Hepatocyte (in vitro differentiated cells): ENCODE data around the gene ZNF766. TPM values are rescaled to one million over a fixed set of nuclear protein-coding genes. Genes with fewer than 3 reads are reported as not detected.

Experiments
- DNase-seq: peaks from one replicate; pipeline ENCODE4 v3.0.0-alpha.2; 2016; ENCODE audit warnings: low spot score
- H2AFZ ChIP-seq: fragments of 200-600 bp; sonication (generic); 2 replicates; pipeline ENCODE4 v1.6.0; 2016; ENCODE audit warnings: antibody characterized with exemption, mild to moderate bottlenecking
- H3K27ac ChIP-seq: fragments of 200-600 bp; sonication (generic); 2 replicates; pipeline ENCODE4 v1.5.1; 2016; ENCODE audit warnings: mild to moderate bottlenecking
- H3K27me3 ChIP-seq: fragments of 200-600 bp; sonication (generic); 2 replicates; pipeline ENCODE4 v1.6.1; 2016
- H3K36me3 ChIP-seq: fragments of 200-600 bp; sonication (generic); replicated peaks from 2 replicates; pipeline ENCODE4 v1.5.1; 2016; ENCODE audit warnings: low read depth; ENCODE audit not compliant: insufficient read depth
- H3K4me1 ChIP-seq: fragments of 200-600 bp; sonication (generic); 2 replicates; pipeline ENCODE4 v1.5.1; 2016; ENCODE audit warnings: mild to moderate bottlenecking, moderate library complexity; ENCODE audit not compliant: insufficient read depth
- H3K4me2 ChIP-seq: fragments of 200-600 bp; sonication (generic); 2 replicates; pipeline ENCODE4 v1.6.0; 2016
- H3K4me3 ChIP-seq: fragments of 200-600 bp; sonication (generic); 2 replicates; pipeline ENCODE4 v1.5.1; 2016; ENCODE audit warnings: mild to moderate bottlenecking
- H3K79me2 ChIP-seq: fragments of 200-600 bp; sonication (generic); 2 replicates; pipeline ENCODE4 v1.6.0; 2017; ENCODE audit warnings: mild to moderate bottlenecking
- H3K9me2 ChIP-seq: fragments of 200-600 bp; sonication (generic); replicated peaks from 2 replicates; pipeline ENCODE4 v1.6.0; 2017; ENCODE audit warnings: mild to moderate bottlenecking; ENCODE audit not compliant: insufficient read depth
- H3K9me3 ChIP-seq: fragments of 200-600 bp; sonication (generic); 2 replicates; pipeline ENCODE4 v1.5.1; 2016; ENCODE audit warnings: low read depth, mild to moderate bottlenecking
- H4K20me1 ChIP-seq: fragments of 200-600 bp; sonication (generic); 2 replicates; pipeline ENCODE4 v1.6.0; 2016; ENCODE audit warnings: mild to moderate bottlenecking; ENCODE audit not compliant: insufficient read depth, poor library complexity, severe bottlenecking
- EZH2 ChIP-seq: fragments of 200-600 bp; sonication (generic); IDR thresholded peaks from 2 replicates; pipeline ENCODE4 v1.6.1; 2016; ENCODE audit warnings: antibody characterized with exemption, mild to moderate bottlenecking, borderline replicate concordance
- EZH2phosphoT487 ChIP-seq: fragments of 200-600 bp; sonication (generic); IDR thresholded peaks from one replicate; pipeline ENCODE4 v1.6.1; 2018; ENCODE audit warnings: antibody characterized with exemption, mild to moderate bottlenecking, low read depth, moderate library complexity; ENCODE audit not compliant: unreplicated experiment, severe bottlenecking
- WGBS: methylation state at CpG from one replicate; pipeline ENCODE4 v1.1.6; 2016; ENCODE audit warnings: low lambda C conversion rate; ENCODE audit errors: missing lambda C conversion rate; 5-methylcytosine and 5-hydroxymethylcytosine counted together
- polyA plus RNA-seq: library from polyadenylated mRNA; unstranded; fragments of >200 nt; fragmentation: Nextera tagmentation; extraction: Ambion mirVana; gene quantifications from 2 replicates; pipeline ENCODE4 v1.2.1, GENCODE V29; 2016
- total RNA-seq: library from RNA; depleted of rRNA; stranded (reverse); fragments of >200 nt; gene quantifications from 2 replicates; pipeline ENCODE4 v1.2.3, GENCODE V29; 2014
- TF ChIP-seq, protein P1 (sequence below): fragments of 200-600 bp; sonication (generic); IDR thresholded peaks from 2 replicates; pipeline ENCODE4 v1.5.1; 2016; ENCODE audit warnings: antibody characterized with exemption, mild to moderate bottlenecking; ENCODE audit not compliant: poor library complexity

The ZNF766 gene
- total and polyA plus RNA-seq, 2 experiments from 2014 or later: 11.4 to 11.6 TPM

DNA sequence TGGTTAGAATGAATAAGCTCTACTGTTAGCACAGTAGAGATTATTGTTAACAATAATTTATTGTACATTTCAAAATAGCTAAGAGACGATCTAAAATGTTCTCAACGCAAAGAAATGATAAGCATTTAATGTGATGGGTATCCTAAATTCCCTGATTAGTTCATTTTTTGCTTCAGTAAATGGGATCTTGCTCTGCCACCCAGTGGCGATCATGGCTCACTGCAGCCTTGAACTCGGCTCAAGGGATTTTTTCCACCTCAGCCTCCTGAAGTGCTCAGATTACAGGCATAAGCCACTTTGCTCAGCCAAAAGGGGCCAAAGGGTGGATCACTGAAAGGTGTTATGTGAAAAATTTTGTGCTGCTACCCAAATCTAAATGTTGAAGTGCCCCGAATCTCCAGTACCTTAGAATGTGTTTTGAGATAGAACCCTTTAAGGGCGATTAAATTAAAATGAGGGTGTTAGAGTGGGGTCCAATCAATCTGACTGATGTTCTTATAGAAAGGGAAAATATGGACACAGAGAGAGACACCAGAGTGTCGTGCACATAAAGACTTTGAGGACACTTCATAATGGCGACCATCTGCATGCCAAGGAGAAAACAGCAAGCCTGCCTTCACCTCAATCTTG lies 31.5 kb upstream of the ZNF766 start:
- Histone ChIP-seq H3K4me3 (no peak overlapping the region), H2AFZ (no peak overlapping the region), H3K4me1 (no peaks in the 10 kb centered on the region), H4K20me1 (no peaks in the 10 kb centered on the region), H3K27me3 (no peaks in the 10 kb centered on the region), H3K36me3 (no peaks in the 10 kb centered on the region), H3K4me2 (no peak overlapping the region), H3K9me2 (no peaks in the 10 kb centered on the region), H3K27ac (no peak overlapping the region), H3K79me2 (no peaks in the 10 kb centered on the region), H3K9me3 (no peaks in the 10 kb centered on the region)
- peak; percentile 68 for DNase-seq
- WGBS: 16% methylated on average over 8 of the region's 8 CpGs
- TF ChIP-seq, protein P1, sequence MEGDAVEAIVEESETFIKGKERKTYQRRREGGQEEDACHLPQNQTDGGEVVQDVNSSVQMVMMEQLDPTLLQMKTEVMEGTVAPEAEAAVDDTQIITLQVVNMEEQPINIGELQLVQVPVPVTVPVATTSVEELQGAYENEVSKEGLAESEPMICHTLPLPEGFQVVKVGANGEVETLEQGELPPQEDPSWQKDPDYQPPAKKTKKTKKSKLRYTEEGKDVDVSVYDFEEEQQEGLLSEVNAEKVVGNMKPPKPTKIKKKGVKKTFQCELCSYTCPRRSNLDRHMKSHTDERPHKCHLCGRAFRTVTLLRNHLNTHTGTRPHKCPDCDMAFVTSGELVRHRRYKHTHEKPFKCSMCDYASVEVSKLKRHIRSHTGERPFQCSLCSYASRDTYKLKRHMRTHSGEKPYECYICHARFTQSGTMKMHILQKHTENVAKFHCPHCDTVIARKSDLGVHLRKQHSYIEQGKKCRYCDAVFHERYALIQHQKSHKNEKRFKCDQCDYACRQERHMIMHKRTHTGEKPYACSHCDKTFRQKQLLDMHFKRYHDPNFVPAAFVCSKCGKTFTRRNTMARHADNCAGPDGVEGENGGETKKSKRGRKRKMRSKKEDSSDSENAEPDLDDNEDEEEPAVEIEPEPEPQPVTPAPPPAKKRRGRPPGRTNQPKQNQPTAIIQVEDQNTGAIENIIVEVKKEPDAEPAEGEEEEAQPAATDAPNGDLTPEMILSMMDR: peak; percentile 89
- no peak for TF ChIP-seq EZH2
- TF ChIP-seq EZH2phosphoT487: no peak

DNA sequence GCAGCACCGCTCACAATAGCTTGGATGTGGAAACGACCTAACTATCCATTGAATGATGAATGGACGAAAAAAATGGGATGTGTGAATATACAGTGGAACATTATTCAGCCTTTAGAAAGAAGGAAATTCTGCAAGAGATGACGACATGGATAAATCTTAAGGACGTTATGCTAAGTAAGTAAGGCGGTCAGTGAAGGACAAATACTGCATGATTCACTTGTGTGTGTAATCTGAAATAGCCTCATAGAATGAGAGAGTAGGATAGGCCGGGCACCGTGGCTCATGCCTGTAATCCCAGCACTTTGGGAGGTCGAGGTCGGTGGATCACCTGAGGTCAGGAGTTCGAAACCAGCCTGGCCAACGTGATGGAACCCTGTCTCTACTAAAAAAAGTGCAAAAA lies 25.4 kb upstream of the ZNF766 start:
- H3K4me1 ChIP-seq: no peaks in the 10 kb centered on the region
- WGBS: 89% methylated on average over 12 of the region's 12 CpGs

DNA sequence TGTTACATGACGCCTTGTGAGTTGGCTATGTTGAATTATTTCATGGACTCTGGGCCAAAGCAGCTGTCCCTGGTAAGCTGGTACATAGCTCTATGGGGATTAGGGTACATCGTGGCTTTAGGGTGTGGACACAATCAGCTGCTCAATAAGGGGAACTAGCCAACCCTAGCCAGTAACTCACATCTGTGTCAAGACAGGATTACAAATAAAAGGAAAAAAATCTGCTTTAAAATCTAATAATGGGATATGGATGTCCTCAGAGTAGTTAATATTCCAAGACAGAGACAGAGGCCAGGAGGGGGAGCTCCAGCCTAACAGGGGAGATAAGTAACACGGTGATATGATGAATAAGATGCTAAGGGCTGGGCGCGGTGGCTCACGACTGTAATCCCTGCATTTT lies 21.1 kb upstream of the ZNF766 start:
- Histone ChIP-seq H3K27ac (no peak overlapping the region), H4K20me1 (no peaks in the 10 kb centered on the region), H3K4me3 (no peak overlapping the region), H3K36me3 (no peaks in the 10 kb centered on the region), H3K79me2 (no peaks in the 10 kb centered on the region), H3K9me2 (no peaks in the 10 kb centered on the region), H3K4me2 (no peak overlapping the region), H3K4me1 (no peaks in the 10 kb centered on the region), H3K27me3 (no peaks in the 10 kb centered on the region), H3K9me3 (no peaks in the 10 kb centered on the region), H2AFZ (no peak overlapping the region)
- peak; percentile 55 for DNase-seq
- WGBS: 26% methylated on average over 6 of the region's 6 CpGs
- TF ChIP-seq EZH2phosphoT487 (no peak), EZH2 (no peak)
- TF ChIP-seq, protein P1: peak; percentile 58

More for the DNA sequence above, 25.4 kb upstream of the ZNF766 start:
- TF ChIP-seq EZH2: no peak
- no peak for TF ChIP-seq EZH2phosphoT487
- TF ChIP-seq, protein P1: no peak
- Histone ChIP-seq H3K9me3 (no peaks in the 10 kb centered on the region), H4K20me1 (no peaks in the 10 kb centered on the region), H3K4me2 (no peak overlapping the region), H3K9me2 (no peaks in the 10 kb centered on the region), H3K4me3 (no peak overlapping the region), H2AFZ (no peak overlapping the region), H3K27ac (no peak overlapping the region), H3K36me3 (no peaks in the 10 kb centered on the region), H3K79me2 (no peaks in the 10 kb centered on the region), H3K27me3 (no peaks in the 10 kb centered on the region)
- no peak for DNase-seq
